CD4-positive, alpha-beta T cell (primary cell): Measurements from ENCODE around the gene NUP85. TPM values are rescaled to one million over a fixed set of nuclear protein-coding genes. Genes with fewer than 3 reads are reported as not detected.

Source experiments
- ATAC-seq: fragments of 200-7000 bp; cut with Tn5 transposase; one replicate; pipeline ENCODE4 v1.10.0; 2022; ENCODE audit warnings: mild to moderate bottlenecking; ENCODE audit not compliant: poor library complexity
- CTCF ChIA-PET: fragments of 350-600 bp; sonication (Branson Sonifier 250); formaldehyde crosslinking; loops from one replicate; lab custom pipeline; 2021; ENCODE audit warnings: antibody characterized with exemption, inconsistent platforms; lab: Charles Lee
- POLR2A ChIA-PET: fragments of 350-600 bp; sonication (Branson Sonifier 250); formaldehyde crosslinking; loops from one replicate; lab custom pipeline; 2021; ENCODE audit warnings: antibody characterized with exemption, inconsistent platforms; lab: Charles Lee
- DNase-seq, 14 experiments: peaks; one replicate each; pipeline ENCODE4 v3.0.0-alpha.2; 2013 to 2020; ENCODE audit warnings: mixed read lengths in 2 of 14
- H3K27ac ChIP-seq, 2 donors: one replicate each; pipeline versions ENCODE4 v1.5.1 to v1.7.0; 2013; ENCODE audit warnings: low read length in 2 of 2, low read depth in 1 of 2, mild to moderate bottlenecking in 1 of 2
- H3K27me3 ChIP-seq, 2 experiments: 1 replicate in 1 of 2; 2 replicates in 1 of 2; pipeline versions ENCODE4 v1.6.1 to v1.7.0; 2013; ENCODE audit warnings: low read length in 2 of 2, control low read depth in 1 of 2, mild to moderate bottlenecking in 1 of 2, moderate library complexity in 1 of 2; ENCODE audit not compliant: insufficient read depth in 2 of 2, control insufficient read depth in 1 of 2
- H3K36me3 ChIP-seq: one replicate; pipeline ENCODE4 v1.6.1; 2013; ENCODE audit warnings: low read length, control low read depth; ENCODE audit not compliant: insufficient read depth
- H3K4me1 ChIP-seq: one replicate; pipeline ENCODE4 v1.6.1; 2013; ENCODE audit warnings: low read length, control low read depth; ENCODE audit not compliant: insufficient read depth
- H3K4me3 ChIP-seq: one replicate; pipeline ENCODE4 v1.5.1; 2013; ENCODE audit warnings: mild to moderate bottlenecking, low read length, moderate library complexity
- H3K9me3 ChIP-seq, 2 experiments: 1 replicate in 1 of 2; 2 replicates in 1 of 2; pipeline versions ENCODE4 v1.6.1 to v1.7.0; 2013; ENCODE audit warnings: low read length in 2 of 2, mild to moderate bottlenecking in 2 of 2, control low read depth in 1 of 2, moderate library complexity in 1 of 2; ENCODE audit not compliant: control insufficient read depth in 1 of 2, insufficient read depth in 1 of 2
- H3K27ac Mint-ChIP-seq: one replicate; pipeline ENCODE4 v1.8.0; 2020; ENCODE audit warnings: mixed read lengths
- H3K27me3 Mint-ChIP-seq: one replicate; pipeline ENCODE4 v1.8.0; 2021; ENCODE audit warnings: mixed read lengths
- H3K36me3 Mint-ChIP-seq: one replicate; pipeline ENCODE4 v1.8.0; 2021; ENCODE audit warnings: low read depth, mixed read lengths
- H3K4me1 Mint-ChIP-seq: one replicate; pipeline ENCODE4 v1.8.0; 2021; ENCODE audit warnings: low read depth, mixed read lengths
- H3K4me3 Mint-ChIP-seq: one replicate; pipeline ENCODE4 v1.8.0; 2020; ENCODE audit warnings: mild to moderate bottlenecking, mixed read lengths
- H3K9me3 Mint-ChIP-seq: one replicate; pipeline ENCODE4 v1.8.0; 2020; ENCODE audit warnings: mixed read lengths
- intact Hi-C, 2 experiments: fragments of 100-400 bp; cut with DNase I in 1 of 2; cut with micrococcal nuclease in 1 of 2; formaldehyde crosslinking; loops; one replicate each; pipeline versions ENCODE4 v1.15.1 to v1.9.0; 2023 to 2025; cut with DNase I, micrococcal nuclease
- total RNA-seq, 174 experiments: library from RNA in 2 of 174; stranded (reverse) in 2 of 174; gene quantifications; one replicate each; pipeline ENCODE4 v1.2.3 and lab custom pipeline; 2021 to 2026
- TF ChIP-seq, protein P1 (sequence below): fragments of 200-600 bp; IDR thresholded peaks from one replicate; pipeline ENCODE4 v1.8.0; 2022; ENCODE audit warnings: antibody characterized with exemption, mild to moderate bottlenecking

The NUP85 gene
- total RNA-seq, 2 experiments from 2014 or later = 84.7 to 89.2 TPM

DNA sequence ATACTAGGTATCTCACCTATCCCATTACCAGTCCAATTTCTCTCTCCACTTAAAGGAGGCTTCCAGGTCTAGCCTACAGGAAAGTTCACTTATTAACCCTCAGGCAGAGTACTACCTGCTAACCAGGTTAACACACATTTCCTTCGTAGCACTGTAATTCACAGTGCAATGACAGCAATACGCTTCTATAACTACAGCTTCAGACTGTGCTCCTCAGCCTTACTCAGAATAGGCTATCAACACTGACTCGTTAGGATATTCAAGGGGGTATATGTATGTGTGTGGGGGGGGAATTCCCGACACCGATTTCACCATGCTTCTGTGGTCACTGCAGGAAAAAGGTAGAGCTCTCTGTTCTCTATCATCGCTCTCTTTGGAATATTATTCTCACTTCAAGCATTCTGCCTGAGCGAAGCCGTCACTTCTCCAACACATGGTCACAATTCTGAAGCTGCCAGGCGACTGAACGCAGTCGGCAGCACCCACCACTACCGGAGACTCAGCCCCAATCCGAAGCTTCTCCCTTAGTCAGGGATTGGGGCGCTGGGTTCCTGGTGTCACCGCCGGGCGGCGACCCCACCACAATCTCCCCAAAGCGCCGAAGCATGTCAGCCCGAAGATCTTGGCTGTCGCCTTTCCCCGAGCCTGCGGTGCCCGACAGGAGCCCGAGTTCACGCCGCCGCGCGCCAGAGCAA, 55.3 kb downstream of the NUP85 start:
- TF ChIP-seq, protein P1, sequence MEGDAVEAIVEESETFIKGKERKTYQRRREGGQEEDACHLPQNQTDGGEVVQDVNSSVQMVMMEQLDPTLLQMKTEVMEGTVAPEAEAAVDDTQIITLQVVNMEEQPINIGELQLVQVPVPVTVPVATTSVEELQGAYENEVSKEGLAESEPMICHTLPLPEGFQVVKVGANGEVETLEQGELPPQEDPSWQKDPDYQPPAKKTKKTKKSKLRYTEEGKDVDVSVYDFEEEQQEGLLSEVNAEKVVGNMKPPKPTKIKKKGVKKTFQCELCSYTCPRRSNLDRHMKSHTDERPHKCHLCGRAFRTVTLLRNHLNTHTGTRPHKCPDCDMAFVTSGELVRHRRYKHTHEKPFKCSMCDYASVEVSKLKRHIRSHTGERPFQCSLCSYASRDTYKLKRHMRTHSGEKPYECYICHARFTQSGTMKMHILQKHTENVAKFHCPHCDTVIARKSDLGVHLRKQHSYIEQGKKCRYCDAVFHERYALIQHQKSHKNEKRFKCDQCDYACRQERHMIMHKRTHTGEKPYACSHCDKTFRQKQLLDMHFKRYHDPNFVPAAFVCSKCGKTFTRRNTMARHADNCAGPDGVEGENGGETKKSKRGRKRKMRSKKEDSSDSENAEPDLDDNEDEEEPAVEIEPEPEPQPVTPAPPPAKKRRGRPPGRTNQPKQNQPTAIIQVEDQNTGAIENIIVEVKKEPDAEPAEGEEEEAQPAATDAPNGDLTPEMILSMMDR = no peak
- intact Hi-C loops = loop anchor here (1.0 to 10.0 kb wide), 8 partner anchors 10 to 494 kb away; partner anchors contain the start of genes FDXR (in 1 of the 2), GRB2 (in 1 of the 2) and SLC25A19 (in 1 of the 2)
- no peaks in the 10 kb centered on the region for H3K9me3 Mint-ChIP-seq
- H3K4me3 Mint-ChIP-seq = peak overlapping the region; percentile 100
- Histone ChIP-seq H3K4me3 (peak overlapping the region; percentile 90), H3K4me1 (peaks cover 35% of the 10 kb centered on the region), H3K27me3 (no peaks in the 10 kb centered on the region), H3K27ac (peak overlapping the region; percentile 94 to 96), H3K36me3 (peaks cover 27% of the 10 kb centered on the region), H3K9me3 (no peaks in the 10 kb centered on the region)
- H3K36me3 Mint-ChIP-seq = peaks cover 41% of the 10 kb centered on the region
- peaks cover 65% of the 10 kb centered on the region for H3K4me1 Mint-ChIP-seq
- ATAC-seq (peak; percentile 30), DNase-seq (peak in 5 of 14 experiments; percentile 28 to 79 (median 46))
- ChIA-PET POLR2A (interaction anchor here (0.6 to 4.3 kb wide), 21 partner anchors 10 to 594 kb away, joined by 3 to 141 read pairs (median 6); partner anchors contain the start of genes FDXR, GRB2, MIF4GD and MRPL58), CTCF (interaction anchor here (0.6 to 4.1 kb wide), 11 partner anchors 9 to 366 kb away, joined by 3 to 83 read pairs (median 4); partner anchors contain the start of genes MIF4GD, MRPL58 and SLC25A19)
- H3K27me3 Mint-ChIP-seq = no peaks in the 10 kb centered on the region
- H3K27ac Mint-ChIP-seq = peak overlapping the region; percentile 100

GRCh38 chr17:75261336-75262111, 56.0 kb downstream of the NUP85 start, which contains the start of the genes GGA3 and MRPS7:
GGA3 (minus strand) TSS chr17:75261606; CDS start chr17:75261587, 19 bp downstream.
MRPS7 (plus strand) TSS chr17:75261879; CDS start chr17:75261901, 22 bp downstream.
- H3K9me3 Mint-ChIP-seq = no peaks in the 10 kb centered on the region
- H3K4me3 ChIP-seq = peak within 1 kb of the TSS; percentile 90
- no peaks in the 10 kb centered on the region for H3K9me3 ChIP-seq
- H3K27me3 ChIP-seq = no peaks in the 10 kb centered on the region
- H3K36me3 ChIP-seq = peaks cover 34% of the 10 kb centered on the region
- peak within 1 kb of the TSS; percentile 100 for H3K4me3 Mint-ChIP-seq
- H3K27ac Mint-ChIP-seq = peak within 1 kb of the TSS; percentile 100
- ATAC-seq (peak; percentile 94), DNase-seq (peak; percentile 92 to 97 (median 95))
- peaks cover 48% of the 10 kb centered on the region for H3K36me3 Mint-ChIP-seq
- POLR2A ChIA-PET = interaction anchor here (0.7 to 4.3 kb wide), 27 partner anchors 9 to 1093 kb away, joined by 3 to 141 read pairs (median 5); partner anchors contain the start of genes FDXR, GRB2, MIF4GD and MRPL58
- intact Hi-C loops = loop anchor here (1.0 to 10.0 kb wide), 8 partner anchors 9 to 493 kb away; partner anchors contain the start of genes FDXR (in 1 of the 2), GRB2 (in 1 of the 2) and SLC25A19 (in 1 of the 2)
- no peaks in the 10 kb centered on the region for H3K27me3 Mint-ChIP-seq
- CTCF ChIA-PET = interaction anchor here (0.6 to 4.1 kb wide), 12 partner anchors 9 to 300 kb away, joined by 3 to 83 read pairs (median 4); partner anchors contain the start of genes MIF4GD, MRPL58 and SLC25A19
- H3K4me1 Mint-ChIP-seq = peaks cover 58% of the 10 kb centered on the region
- TF ChIP-seq, protein P1 = no peak
- H3K27ac ChIP-seq = peak within 1 kb of the TSS; percentile 94 to 96
- H3K4me1 ChIP-seq = peaks cover 35% of the 10 kb centered on the region
